Right atrium auricular region (tissue), 2 donors: ENCODE measurements around the gene ST6GALNAC3. TPM values are rescaled to one million over a fixed set of nuclear protein-coding genes. Genes with fewer than 3 reads are reported as not detected.

Experiments
- DNase-seq: peaks from one replicate; pipeline ENCODE4 v3.0.0-alpha.2; 2019; ENCODE audit warnings: low spot score
- H3K27ac ChIP-seq, 2 donors: fragments of 200-600 bp; sonication (generic); 1 replicate in 1 of 2; 2 replicates in 1 of 2; pipeline ENCODE4 v1.5.1; 2016 to 2019
- H3K27me3 ChIP-seq, 2 donors: fragments of 200-600 bp; sonication (generic); one replicate each; pipeline versions ENCODE4 v1.5.1 to v1.6.0; 2017 to 2019
- H3K36me3 ChIP-seq: fragments of 200-600 bp; sonication (generic); one replicate; pipeline ENCODE4 v1.5.1; 2016
- H3K4me1 ChIP-seq, 2 donors: fragments of 200-600 bp; sonication (generic); one replicate each; pipeline versions ENCODE4 v1.5.1 to v1.6.0; 2017 to 2019
- H3K4me3 ChIP-seq, 2 donors: fragments of 200-600 bp; sonication (generic); 1 replicate in 1 of 2; 2 replicates in 1 of 2; pipeline ENCODE4 v1.5.1; 2017 to 2019; ENCODE audit warnings: mild to moderate bottlenecking in 1 of 2, moderate library complexity in 1 of 2
- H3K9me3 ChIP-seq, 2 donors: fragments of 200-600 bp; sonication (generic); one replicate each; pipeline ENCODE4 v1.5.1; 2019
- total RNA-seq, 2 donors: library from RNA; depleted of rRNA; stranded (reverse); fragments of >200 nt; gene quantifications; one replicate each; pipeline ENCODE4 v1.1.0, GENCODE V29; 2016
- TF ChIP-seq, protein P1 (sequence below), 2 donors: fragments of 200-600 bp; sonication (generic); IDR thresholded peaks; one replicate each; pipeline ENCODE4 v1.5.1; 2019; ENCODE audit warnings: antibody characterized with exemption in 2 of 2

Gene ST6GALNAC3
- total RNA-seq, 2 donors from 2014 or later = 6.8 to 9.3 TPM

DNA sequence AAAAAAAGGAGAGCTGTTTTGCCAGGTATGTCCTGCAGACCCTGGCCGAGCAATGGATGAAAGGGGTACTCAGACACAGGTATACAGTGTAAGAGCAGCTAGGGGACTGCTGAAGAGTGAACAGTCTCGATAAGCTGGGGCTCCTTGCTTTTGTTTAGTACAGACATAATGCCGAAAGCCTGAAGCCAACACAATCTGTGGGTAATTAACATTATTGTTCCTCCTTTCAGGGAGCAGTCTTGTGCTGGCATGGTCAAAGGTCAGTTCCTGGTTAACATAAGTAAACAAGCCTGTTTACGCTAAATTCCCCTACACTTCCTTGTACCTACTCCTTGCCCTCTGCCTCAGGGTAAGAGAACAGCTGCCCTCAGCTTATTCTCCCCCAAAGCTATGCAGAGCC, 520.5 kb downstream of the ST6GALNAC3 start:
- Histone ChIP-seq H3K27me3 (no peaks in the 10 kb centered on the region), H3K9me3 (no peaks in the 10 kb centered on the region), H3K36me3 (no peaks in the 10 kb centered on the region), H3K27ac (no peak overlapping the region), H3K4me1 (no peaks in the 10 kb centered on the region), H3K4me3 (no peak overlapping the region)
- DNase-seq = no peak
- TF ChIP-seq, protein P1, sequence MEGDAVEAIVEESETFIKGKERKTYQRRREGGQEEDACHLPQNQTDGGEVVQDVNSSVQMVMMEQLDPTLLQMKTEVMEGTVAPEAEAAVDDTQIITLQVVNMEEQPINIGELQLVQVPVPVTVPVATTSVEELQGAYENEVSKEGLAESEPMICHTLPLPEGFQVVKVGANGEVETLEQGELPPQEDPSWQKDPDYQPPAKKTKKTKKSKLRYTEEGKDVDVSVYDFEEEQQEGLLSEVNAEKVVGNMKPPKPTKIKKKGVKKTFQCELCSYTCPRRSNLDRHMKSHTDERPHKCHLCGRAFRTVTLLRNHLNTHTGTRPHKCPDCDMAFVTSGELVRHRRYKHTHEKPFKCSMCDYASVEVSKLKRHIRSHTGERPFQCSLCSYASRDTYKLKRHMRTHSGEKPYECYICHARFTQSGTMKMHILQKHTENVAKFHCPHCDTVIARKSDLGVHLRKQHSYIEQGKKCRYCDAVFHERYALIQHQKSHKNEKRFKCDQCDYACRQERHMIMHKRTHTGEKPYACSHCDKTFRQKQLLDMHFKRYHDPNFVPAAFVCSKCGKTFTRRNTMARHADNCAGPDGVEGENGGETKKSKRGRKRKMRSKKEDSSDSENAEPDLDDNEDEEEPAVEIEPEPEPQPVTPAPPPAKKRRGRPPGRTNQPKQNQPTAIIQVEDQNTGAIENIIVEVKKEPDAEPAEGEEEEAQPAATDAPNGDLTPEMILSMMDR (IDR thresholded peaks at IDR 0.05) = no peak

DNA sequence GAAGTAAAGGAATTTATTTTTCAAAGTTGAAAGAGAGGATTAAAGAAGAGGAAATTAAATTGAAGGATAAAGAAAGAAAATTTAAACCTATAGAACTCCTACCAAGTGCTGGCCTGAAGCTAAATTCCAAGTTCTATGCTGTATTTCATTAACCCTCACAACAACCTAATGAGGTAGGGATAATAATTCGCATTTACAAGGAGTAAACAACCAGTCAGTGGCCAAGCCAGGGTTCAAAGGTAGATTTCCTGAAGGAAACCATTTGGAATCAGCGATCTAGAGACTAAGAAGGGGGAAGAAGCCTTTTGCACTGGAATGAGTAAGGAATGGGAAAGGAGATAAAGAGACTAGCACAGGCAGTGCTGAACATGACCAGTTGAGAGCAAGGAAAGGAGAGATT, 526.9 kb downstream of the ST6GALNAC3 start:
- Histone ChIP-seq H3K36me3 (no peaks in the 10 kb centered on the region), H3K27me3 (no peaks in the 10 kb centered on the region), H3K4me1 (no peaks in the 10 kb centered on the region), H3K4me3 (no peak overlapping the region), H3K27ac (no peak overlapping the region), H3K9me3 (no peaks in the 10 kb centered on the region)
- TF ChIP-seq, protein P1 (IDR thresholded peaks at IDR 0.05) = no peak
- DNase-seq = no peak

DNA sequence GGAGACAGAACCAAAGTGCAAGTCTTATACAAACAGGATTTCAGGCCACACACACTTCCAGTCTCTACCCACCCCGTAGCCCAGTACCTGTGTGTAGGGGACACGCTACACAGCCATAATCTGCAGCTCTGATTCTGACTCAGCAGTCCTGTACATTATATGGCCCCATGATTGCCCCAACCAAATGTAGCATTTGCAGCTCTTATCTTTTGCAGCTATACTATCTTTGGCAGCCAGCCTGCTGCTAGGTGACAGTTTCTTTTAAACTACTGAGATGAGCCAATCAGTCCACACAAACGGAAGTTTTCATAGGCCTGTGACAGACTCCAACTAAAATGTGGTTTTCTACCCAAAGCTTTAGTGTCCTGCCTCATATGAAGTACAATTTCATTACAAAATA, 533.2 kb downstream of the ST6GALNAC3 start:
- Histone ChIP-seq H3K9me3 (no peaks in the 10 kb centered on the region), H3K27me3 (no peaks in the 10 kb centered on the region), H3K4me1 (no peaks in the 10 kb centered on the region), H3K27ac (no peak overlapping the region), H3K4me3 (no peak overlapping the region), H3K36me3 (no peaks in the 10 kb centered on the region)
- TF ChIP-seq, protein P1 (IDR thresholded peaks at IDR 0.05) = no peak
- no peak for DNase-seq

DNA sequence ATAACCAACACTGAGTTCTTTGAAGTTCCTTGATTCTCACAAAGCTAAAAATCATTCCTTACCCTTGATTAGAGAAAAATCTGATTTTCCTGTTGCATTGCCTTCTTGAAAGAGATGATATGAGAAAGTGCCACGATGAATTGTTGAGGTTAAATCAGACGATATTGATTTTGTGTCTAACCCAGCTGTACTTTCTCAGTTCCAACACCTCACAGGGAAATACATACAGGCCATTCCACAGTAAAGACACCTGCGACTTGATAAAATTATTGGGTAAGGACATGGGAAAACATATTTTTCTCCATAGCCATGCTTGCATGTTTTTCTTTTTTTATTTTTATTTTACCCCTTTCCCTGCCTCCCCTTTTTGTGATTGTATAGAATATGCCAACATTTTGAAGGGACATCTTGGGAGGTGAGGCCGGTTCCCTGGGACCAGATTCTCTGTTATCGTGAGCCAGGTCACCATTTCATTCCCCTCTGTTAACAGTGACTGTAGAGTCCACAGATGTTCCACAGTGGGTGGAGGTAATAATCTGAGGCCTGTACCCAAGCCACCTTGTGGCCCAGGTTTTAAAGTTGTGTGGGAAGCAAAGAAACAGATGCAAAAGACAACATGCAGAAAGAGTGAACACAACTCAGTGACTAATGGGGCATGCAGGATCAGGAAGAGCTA, 537.4 kb downstream of the ST6GALNAC3 start:
- Histone ChIP-seq H3K4me1 (peaks cover 0 to 4% of the 10 kb centered on the region in 2 donors), H3K27ac (no peak overlapping the region), H3K4me3 (no peak overlapping the region), H3K27me3 (no peaks in the 10 kb centered on the region), H3K9me3 (no peaks in the 10 kb centered on the region), H3K36me3 (no peaks in the 10 kb centered on the region)
- DNase-seq = no peak
- TF ChIP-seq, protein P1 (IDR thresholded peaks at IDR 0.05) = no peak

DNA sequence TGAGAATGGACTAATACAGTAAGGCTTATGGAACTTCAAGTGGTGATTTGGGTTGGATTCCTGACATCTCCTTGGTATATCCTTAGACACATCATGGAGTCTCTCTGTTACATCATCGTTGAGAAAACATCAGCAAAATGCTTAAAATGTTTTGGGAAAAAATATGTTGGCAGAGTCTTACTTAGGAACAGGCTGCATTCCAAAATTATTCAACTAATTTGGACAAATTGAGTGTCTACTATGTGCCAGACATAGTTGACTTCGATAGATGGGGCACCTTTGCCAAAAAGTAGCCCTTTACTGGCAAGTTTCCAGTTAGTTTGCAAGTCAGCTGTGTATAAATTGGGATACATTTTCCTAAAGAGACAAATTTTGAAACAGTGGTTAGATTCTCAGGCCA, 539.3 kb downstream of the ST6GALNAC3 start:
- Histone ChIP-seq H3K9me3 (no peaks in the 10 kb centered on the region), H3K4me1 (peaks cover 0 to 4% of the 10 kb centered on the region in 2 donors), H3K36me3 (no peaks in the 10 kb centered on the region), H3K27me3 (no peaks in the 10 kb centered on the region), H3K27ac (no peak overlapping the region), H3K4me3 (no peak overlapping the region)
- no peak for DNase-seq
- TF ChIP-seq, protein P1 (IDR thresholded peaks at IDR 0.05) = no peak
